AG09309 (cell line): ENCODE results near the gene SLC1A2.

Experiments
- DNase-seq: peaks from one replicate; pipeline ENCODE4 v3.0.0-alpha.2; 2010; ENCODE audit warnings: low read depth
- H3K4me3 ChIP-seq: 2 replicates; pipeline ENCODE4 v1.5.1; 2011; ENCODE audit warnings: mild to moderate bottlenecking, low read depth, low read length, moderate library complexity; ENCODE audit not compliant: control insufficient read depth
- CTCF ChIP-seq: IDR thresholded peaks from 2 replicates; pipeline ENCODE4 v1.5.1; 2011; ENCODE audit warnings: mild to moderate bottlenecking, low read depth, low read length, inconsistent platforms; ENCODE audit not compliant: insufficient read depth, control insufficient read depth; ENCODE audit errors: missing control alignments

The SLC1A2 gene

GRCh38 chr11:35292279-35292678 lies 127.1 kb downstream of the SLC1A2 start:
- no peak for DNase-seq
- H3K4me3 ChIP-seq: no peak overlapping the region
- no peak for TF ChIP-seq CTCF

- no peak for DNase-seq
- H3K4me3 ChIP-seq: no peak overlapping the region
- TF ChIP-seq CTCF: no peak
These were observed 128.5 kb downstream of the SLC1A2 start for GRCh38 chr11:35290876-35291275.

- TF ChIP-seq CTCF: no peak
- H3K4me3 ChIP-seq: no peak overlapping the region
- DNase-seq: peak; percentile 52
These were observed 129.5 kb downstream of the SLC1A2 start for GRCh38 chr11:35289821-35290220.

GRCh38 chr11:35288817-35289541 lies 130.4 kb downstream of the SLC1A2 start:
- H3K4me3 ChIP-seq: no peak overlapping the region
- DNase-seq: peak; percentile 40
- no peak for TF ChIP-seq CTCF

GRCh38 chr11:35288309-35288708 lies 131.0 kb downstream of the SLC1A2 start:
- TF ChIP-seq CTCF: no peak
- H3K4me3 ChIP-seq: no peak overlapping the region
- DNase-seq: no peak

GRCh38 chr11:35287344-35287890 lies 131.9 kb downstream of the SLC1A2 start:
- H3K4me3 ChIP-seq: no peak overlapping the region
- DNase-seq: no peak
- no peak for TF ChIP-seq CTCF
